Measurements from ENCODE around the gene TCHHL1.

The TCHHL1 gene

DNA sequence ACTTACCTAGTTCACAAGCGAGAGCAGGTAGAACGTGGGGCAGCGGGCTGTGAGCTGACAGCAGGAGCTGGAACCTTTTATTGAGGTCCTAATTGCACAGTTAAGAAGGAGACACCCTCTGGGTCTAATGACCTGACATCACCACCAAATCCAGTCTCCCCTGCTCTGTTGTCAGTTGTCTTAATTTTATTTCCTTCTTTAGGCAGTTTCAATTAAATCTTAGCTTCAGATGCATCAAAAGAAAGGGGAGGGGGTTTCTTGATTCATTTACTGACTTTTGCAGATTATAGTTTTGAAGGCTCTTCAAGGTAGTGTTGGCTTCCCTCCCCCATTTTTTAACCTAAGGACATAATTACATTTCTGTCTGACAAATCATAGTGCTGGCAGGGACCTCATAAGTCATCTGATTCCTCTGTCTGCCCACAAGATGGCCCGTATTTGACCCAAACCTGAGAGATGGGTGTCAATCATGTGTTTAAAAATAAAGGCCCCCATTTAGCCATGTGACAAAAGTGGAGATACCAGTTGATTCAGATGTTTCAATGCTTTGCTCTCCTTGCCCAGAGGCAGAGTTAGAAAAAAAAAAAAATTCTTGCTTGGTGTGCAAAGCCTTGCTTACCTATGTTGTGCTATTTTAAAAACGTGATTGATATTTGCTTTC, at the start of gene TCHHL1:
TSS of gene TCHHL1 (minus strand) at position 51 of the 661 bp plus-strand sequence. CDS start 921 bp downstream, outside the sequence.
- no peak for DNase-seq

DNA sequence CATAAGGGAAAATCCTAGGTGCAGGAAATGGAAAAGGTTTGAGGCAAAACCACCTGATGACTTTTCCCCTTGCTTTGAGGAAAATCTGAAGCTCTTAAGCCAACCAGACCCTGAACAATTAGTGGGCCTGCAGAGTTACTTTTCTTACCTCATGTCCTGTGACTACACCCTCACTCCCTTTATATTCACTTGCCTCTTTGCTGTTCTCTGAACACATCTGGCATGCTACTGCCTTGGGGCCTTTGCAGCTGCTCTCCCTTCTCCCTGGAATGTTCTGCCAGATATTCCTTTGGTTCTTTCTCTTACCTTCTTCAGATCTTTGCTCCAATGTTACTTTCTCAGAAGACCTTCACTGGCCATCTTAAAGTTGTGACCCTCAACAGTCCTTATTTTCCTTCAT, 48.4 kb upstream of the TCHHL1 start:
- no peak for DNase-seq

DNA sequence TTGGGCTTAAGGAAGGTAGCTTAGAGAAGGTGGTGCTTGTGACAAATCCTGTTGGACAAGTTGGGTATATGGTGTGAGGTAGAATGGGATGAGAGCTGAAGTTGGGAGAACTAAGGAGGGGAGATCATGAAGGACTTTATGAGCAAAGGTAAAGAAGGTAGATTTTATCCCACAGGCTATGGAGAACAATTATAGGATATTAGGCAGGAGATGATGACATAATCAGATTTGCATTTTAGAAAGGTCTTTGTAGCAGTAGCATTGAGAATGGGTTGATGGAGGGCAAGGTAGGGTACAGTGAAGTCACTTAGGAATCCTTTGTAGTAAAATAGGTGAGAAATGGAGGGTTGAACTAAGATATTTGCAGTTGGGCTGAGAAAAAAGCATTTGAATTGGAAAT, 41.3 kb upstream of the TCHHL1 start:
- DNase-seq = no peak

DNA sequence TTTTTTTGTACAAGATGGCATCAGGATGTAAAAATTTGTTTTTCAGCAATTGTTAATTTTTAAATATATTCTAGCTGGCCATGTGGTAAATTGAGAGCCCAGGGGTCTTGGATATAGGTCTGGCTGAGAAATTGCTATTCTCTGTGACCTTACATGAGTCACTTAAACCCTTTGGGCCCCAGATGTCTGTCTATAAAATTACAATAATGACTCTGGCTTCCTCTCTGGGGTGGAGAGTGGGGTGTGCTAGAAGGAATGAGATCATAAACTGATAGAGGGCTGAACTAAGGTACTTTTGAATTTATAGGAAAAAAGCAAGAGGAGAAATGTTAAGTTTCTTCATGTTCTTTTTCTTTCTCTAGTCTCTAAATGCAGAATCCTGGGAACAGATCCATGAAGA, 38.8 kb upstream of the TCHHL1 start:
- DNase-seq = no peak

DNA sequence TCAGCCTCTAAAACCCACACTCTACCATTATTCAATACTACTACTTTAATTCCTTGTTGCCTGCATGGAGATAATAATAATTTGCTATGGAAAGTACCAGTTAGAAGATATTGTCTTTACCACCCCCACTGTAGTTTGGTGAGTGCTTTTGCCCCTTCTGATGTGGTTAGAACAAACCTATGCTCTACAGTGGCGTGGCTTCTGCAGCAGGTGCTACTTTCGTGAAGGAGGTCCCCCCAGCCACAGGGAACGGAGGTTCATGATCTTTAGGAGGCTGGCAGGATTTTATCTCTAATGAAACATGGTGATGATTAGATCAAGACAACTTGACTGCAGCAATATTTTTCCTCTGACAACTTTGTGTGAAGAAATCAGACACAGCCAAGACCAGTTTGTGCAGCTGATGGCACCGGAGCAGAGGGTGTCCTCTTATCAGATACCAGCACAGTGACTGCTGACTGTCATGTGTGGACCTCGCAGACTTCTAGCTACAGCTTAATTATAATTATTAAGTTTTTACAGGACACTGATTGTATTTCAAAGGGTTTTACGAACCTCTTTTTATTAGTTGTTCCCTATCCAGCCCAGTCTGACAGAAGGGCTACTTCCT, 37.1 kb upstream of the TCHHL1 start:
- no peak for DNase-seq

DNA sequence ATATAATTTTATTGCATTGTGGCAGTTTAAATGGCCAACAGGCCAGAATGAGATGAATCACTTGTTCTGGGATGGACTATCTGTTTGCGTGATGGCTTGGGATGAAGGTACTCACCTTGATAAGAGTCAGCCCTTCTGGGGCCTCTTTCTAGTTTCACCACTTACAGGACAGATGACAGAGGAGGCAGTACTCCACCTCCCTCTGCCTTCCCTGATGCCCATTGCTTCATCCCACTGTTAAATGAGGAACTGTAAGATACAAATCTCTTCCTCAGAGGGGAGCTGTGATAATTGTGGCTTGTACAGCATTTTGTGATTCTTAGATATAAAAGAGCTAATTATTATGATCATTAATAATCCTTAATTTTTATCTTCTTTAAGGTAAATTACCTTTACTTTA, 30.1 kb upstream of the TCHHL1 start:
- no peak for DNase-seq

DNA sequence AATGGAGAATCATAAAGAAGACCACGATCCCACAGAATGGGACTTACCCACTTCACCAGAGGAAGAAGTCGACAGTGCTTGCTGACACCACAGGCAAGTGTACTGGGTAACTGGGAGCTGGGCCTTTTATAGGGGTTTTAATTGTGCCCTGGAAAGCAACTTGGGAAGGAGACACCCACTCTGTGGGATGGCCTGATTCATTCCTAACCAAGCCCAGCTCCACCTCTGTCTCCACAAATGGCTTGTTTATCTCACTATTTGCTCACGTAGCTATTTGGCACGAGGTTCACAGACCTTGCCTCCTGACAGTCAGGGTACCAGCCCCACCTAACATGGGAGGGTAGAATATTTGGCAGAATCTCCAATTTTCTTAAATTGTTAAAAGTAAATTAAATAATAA, 26.5 kb upstream of the TCHHL1 start, which contains the start of gene TCHH:
TSS of gene TCHH (minus strand) at position 101 of the 400 bp plus-strand sequence. CDS start 1,364 bp downstream, outside the sequence.
- no peak for DNase-seq

DNA sequence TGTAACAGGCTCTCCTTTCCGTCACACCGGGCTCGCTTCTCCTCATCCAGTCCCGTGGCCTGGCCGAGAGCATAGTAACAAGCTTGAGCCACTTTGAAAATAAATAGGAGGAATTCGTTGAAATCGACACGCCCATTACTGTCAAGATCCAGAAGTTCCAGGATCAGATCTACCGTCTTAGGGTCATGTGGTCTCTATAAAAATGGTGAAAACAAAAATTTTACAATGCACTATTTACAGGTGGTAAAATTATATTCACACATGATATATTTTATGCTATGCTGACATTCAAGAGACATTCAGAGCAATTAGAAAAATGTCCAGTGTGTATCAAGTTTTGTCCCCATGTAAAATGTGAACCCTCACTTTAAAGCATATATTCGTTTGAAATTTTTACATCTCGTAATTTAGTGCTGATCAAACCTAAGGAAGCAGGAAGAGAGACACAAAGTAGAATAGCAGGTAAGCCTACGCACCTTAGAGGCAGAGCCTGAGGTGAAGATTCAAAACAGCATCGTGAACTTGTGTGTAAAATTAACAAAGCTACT, 24.1 kb upstream of the TCHHL1 start:
- no peak for DNase-seq

DNA sequence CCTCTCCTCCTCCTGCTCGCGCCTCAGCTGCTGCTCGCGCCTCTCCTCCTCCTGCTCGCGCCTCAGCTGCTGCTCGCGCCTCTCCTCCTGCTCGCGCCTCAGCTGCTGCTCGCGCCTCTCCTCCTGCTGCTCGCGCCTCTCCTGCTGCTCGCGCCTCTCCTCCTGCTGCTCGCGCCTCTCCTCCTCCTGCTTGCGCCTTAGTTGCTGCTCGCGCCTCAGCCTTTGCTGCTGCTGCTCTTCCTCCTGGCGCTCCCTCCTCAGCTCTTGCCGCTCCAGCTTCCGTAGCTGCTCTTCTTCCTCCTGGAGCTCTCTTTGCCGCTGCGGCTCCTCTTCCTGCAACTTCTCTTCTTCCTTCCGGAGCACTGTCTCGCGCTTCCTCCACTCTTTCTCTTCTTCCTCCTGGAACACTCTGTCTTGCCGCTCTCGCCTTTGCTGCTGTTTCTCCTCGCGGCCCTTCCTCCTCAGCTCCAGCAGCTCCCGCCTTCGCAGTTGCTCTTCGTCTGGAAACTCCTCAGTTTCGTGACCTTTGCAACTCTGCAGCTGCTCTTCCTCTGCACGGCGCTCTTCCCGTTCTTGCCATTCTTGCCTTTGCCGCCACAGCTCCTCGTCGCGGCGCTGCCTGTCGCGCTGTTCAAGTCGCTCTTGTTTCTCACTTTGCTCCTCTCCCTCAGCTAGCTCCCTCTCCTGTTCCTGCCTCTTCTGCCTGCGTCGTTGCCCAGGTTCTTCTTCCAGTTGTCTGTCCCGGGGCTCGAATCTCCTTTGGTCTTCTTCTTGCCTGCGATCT, 23.4 kb upstream of the TCHHL1 start:
- DNase-seq = no peak

DNA sequence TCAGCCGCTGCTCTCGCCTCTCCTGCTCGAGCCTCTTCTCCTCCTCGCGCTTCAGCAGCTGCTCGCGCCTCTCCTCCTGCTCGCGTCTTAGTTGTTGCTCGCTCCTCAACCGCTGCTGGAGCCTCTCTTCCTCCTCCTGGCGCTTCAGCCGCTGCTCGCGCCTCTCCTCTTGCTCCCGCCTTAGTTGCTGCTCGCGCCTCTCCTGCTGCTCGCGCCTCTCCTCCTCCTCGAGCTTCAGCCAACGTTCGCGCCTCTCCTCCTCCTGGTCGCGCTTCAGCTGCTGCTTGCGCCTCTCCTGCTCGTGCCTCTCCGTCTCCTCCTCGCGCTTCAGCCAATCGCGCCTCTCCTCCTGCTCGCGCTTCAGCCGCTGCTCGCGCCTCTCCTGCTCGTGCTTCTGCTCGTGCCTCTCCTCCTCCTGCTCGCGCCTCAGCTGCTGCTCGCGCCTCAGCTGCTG, 22.7 kb upstream of the TCHHL1 start:
- no peak for DNase-seq

DNA sequence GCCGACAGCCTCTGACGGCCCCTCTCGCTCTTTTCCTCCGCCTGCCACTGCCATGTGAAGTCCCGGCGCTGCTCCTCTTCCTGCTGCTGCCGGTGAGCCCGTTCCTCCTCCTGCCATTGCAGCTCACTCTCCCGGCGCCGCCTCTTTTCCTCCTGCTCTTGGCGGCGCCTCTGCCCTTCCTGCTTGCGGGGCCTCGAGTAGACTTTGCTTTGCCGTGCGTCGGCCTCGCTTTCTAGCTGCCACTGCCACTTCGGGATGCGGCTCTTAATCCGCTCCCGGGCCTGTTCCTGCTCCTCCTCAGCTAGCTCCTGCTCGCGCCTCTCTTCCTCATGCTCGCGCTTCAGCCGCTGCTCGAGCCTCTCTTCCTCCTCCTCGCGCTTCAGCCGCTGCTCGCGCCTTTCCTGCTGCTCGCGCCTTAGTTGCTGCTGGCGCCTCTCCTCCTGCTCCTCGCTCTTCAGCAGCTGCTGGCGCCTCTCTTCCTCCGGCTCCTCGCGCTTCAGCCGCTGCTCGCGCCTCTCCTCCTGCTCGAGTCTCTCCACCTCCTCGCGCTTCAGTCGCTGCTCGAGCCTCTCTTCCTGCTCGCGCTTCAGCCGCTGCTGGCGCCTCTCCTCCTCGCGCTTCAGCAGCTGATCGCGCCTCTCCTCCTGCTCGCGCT, 22.1 kb upstream of the TCHHL1 start:
- no peak for DNase-seq

DNA sequence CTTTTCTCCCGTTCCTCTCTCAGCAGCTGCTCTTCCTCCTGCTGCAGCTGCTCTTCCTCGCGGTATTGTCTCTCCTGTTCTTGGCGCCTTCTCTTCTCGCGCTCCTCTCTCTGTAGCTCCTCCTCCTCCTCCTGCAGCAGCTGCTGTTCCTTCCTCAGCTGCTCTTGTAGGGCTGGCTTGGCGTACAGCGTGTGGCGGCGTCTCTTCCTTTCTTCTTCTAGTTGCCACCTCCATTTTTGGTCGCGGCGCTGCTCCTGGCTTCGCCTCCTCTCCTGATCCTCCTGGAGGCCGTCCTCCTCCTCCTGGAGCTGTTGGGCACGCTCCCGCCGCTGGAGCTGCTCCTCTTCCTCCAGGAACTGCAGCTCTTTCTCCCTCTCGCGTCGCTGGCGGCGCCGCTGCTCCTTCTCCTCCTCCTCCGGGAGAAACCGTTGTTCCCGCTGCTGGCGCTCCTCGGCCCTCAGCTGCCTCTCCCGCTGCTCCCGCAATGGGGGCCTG, 21.5 kb upstream of the TCHHL1 start:
- no peak for DNase-seq

DNA sequence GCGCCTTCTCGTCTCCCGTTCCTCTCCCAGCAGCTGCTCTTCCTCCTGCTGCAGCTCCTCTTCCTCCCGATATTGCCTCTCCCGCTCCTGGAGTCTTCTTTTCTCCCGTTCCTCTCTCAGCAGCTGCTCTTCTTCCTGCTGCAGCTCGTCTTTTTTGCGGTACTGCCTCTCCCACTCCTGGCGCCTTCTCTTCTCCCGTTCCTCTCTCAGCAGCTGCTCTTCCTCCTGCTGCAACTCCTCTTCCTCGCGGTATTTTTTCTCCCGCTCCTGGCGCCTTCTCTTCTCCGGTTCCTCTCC, 21.1 kb upstream of the TCHHL1 start:
- no peak for DNase-seq

DNA sequence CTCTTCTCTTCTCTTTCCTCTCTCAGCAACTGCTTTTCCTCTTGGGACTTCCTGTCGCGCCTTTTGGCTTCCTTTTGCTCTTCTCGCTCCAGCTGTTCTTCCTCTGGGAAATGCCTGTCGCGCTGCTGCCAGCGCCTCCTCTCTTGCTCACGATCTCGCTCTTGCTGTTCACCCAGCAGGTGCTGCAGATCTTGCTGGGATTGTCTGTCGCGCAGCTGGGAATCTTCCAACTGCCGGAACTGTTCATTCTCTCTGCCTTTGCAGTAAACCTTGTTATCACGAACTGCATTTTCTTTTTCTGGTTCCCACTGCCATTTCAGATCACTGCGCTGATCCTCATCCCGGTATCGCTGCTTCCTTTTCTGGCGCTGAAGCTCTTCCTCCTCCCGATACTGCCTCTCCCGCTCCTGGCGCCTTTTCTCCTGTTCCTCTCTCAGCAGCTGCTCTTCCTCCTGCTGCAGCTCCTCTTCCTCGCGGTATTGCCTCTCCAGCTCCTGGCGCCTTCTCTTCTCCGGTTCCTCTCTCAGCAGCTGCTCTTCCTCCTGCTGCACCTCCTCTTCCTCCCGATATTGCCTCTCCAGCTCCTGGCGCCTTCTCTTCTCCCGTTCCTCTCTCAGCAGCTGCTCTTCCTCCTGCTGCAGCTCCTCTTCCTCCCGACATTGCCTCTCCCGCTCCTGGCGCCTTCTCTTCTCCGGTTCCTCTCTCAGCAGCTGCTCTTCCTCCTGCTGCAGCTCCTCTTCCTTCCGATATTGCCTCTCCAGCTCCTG, 20.6 kb upstream of the TCHHL1 start:
- DNase-seq = no peak

DNA sequence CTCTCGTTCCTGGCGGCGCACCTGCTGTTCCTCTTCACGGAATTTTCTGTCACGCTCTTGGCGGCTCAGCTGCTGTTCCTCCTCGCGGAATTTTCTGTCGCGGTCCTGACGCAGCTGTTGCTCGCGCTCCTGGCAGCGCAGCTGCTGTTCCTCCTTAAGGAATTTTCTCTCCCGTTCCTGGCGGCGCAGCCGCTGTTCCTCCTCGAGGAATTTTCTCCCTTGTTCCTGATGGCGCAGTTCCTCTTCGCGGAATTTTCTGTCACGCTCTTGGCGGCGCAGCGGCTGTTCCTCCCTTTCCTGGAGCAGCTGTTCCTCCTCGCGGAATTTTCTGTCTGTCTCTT, 20.0 kb upstream of the TCHHL1 start:
- DNase-seq = no peak

DNA sequence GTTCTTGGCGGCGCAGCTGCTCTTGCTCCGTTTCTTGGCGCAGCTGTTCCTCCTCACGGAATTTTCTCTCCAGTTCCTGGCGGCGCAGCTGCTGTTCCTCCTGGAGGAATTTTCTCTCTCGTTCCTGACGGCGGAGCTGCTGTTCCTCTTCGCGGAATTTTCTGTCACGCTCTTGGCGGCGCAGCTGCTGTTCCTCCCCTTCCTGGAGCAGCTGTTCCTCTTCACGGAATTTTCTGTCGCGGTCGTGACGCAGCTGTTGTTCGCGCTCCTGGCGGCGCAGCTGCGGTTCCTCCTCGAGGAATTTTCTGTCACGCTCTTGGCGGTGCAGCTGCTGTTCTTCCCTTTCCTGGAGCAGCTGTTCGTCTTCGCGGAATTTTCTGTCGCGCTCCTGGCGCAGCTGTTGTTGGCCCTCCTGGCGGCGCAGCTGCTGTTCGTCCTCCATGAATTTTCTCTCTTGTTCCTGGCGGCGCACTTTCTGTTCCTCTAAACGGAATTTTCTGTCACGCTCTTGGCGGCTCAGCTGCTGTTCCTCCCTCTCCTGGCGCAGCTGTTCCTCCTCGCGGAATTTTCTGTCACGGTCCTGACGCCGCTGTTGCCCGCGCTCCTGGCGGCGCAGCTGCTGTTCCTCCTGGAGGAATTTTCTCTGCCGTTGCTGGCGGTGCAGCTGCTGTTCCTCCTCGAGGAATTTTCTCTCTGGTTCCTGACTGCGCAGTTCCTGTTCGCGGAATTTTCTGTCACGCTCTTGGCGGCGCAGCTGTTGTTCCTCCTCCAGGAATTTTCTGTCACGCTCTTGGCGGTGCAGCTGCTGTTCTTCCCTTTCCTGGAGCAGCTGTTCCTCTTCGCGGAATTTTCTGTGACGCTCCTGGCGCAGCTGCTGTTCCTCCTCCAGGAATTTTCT, 19.4 kb upstream of the TCHHL1 start:
- DNase-seq = no peak

DNA sequence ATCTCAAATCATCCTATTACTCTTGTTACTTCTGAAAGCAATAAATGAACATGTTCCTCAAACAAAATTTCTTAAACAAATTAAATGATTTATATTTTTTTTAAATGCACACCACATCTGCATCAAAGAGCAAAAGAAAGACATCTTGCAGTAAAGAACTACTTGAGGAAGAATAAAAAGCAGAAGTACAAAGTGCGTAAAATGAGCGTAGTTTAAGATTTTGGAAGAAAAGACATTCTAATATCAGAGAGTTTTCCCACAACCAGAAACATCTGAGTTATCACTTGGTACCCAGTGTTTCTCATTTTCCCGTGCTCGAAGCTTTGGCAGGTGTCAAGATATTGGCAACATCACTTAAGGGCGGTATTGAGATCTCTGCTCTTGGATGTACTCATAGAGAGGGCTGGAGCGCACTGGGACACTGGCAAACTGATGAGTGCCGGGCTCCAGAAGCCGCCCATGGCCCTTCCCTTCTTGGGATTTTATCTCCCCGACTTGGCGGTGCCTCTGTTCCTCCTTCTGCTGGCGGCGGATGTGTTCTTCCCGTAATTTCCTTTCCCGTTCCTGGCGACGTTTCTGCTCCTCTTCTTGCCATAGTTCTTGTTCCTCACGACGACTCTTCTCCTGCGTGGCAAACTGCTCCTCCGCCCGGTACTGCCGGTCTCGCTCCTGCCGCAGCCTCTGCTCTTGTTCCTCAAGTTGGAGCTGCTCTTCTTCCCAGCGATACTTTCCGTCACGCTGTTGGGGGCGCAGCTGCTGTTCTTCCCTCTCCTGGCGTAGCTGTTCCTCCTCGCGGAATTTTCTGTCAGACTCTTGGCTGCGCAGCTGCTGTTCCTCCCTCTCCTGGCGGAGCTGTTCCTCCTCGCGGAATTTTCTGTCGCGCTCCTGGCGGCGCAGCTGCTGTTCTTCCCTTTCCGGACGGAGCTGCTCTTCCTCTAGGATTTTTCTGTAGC, 18.4 kb upstream of the TCHHL1 start:
- no peak for DNase-seq

DNA sequence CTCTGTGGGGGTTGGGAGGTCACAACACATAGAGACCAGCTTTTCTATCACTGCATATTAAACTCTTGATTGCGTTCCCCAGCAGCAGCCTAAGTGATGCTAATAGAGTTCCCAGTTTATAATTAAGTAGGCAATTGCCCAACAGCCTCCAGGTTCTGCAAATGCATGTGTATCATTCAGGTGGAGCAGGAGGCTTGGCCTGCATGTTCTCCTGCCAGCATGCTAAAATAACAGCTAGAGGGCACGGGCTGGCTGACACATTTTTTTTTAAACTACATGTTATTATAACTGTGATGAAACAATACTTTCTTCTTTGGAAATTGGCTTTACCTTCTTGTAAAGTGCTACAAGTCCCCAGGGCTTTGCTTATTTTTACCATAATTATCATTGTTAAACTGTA, 16.0 kb upstream of the TCHHL1 start:
- DNase-seq = no peak

DNA sequence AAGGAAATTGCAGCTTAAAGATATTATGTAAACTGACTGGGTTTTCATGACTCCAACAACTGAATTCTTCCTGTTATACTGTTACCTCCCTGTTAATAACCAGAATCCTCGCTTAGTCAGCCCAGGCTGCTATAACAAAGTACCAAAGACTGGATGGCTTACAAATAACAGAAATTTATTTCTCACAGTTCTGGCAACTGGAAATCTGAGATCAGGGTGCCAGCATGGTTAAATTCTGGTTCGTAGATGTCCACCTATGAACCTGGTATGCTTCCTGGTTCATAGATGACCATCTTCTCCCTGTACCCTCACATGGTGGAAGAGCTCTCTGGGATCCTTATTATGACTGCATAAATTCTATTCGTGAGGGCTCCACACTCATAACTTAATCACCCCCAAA, 8.1 kb upstream of the TCHHL1 start:
- DNase-seq = no peak

DNA sequence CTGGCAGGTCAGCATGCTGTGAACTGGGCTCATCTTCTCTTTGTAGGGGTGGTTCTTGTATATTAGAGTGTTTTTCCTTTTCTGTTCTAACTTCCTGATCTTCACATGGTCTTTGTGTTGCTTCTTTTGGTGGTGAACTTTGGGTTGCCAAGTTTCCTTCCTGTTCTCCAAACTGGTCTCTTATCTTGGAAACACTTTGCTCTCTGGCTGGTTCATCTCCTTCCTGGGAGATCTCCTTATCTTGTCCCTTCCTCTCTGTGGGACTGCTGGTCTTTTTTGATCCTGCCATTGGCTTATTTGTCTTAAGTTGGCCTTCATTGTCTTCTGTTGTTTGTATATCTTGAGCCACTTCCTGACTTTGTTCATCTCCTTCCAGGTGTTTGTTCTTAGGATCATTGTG, 2.1 kb downstream of the TCHHL1 start:
- DNase-seq = no peak

All from NCI-H345 (cell line).